GM18867 (cell line): ENCODE results near the gene PEX13.
A peak's percentile ranks its signal among the peaks of the same experiment; 100 is the strongest.

ENCODE experiments used
- ATAC-seq: cut with Tn5 transposase; IDR thresholded peaks from one replicate; pipeline ENCODE4 v1.9.1; 2021; ENCODE audit warnings: mild to moderate bottlenecking, moderate library complexity; ENCODE audit not compliant: unreplicated experiment

PEX13 gene

GRCh38 chr2:61059382-61059781, 41.9 kb downstream of the PEX13 start:
- no peak for ATAC-seq

GRCh38 chr2:61065714-61066709, 48.5 kb downstream of the PEX13 start, which contains the start of gene SANBR:
Gene SANBR, plus strand, starts transcription at chr2:61065871. Its CDS starts 4,480 bp downstream, at chr2:61070351.
- ATAC-seq: peak; percentile 96

- ATAC-seq: no peak
These were observed 56.6 kb downstream of the PEX13 start for GRCh38 chr2:61074100-61074499.

- ATAC-seq: no peak
These were observed 68.4 kb downstream of the PEX13 start for GRCh38 chr2:61085883-61086282.

GRCh38 chr2:61089797-61090196, 72.3 kb downstream of the PEX13 start:
- no peak for ATAC-seq

- ATAC-seq: no peak
These were observed 72.9 kb downstream of the PEX13 start for GRCh38 chr2:61090386-61090921.

GRCh38 chr2:61091485-61091884, 74.0 kb downstream of the PEX13 start:
- no peak for ATAC-seq

- no peak for ATAC-seq
These were observed 78.9 kb downstream of the PEX13 start for GRCh38 chr2:61096438-61096837.

- ATAC-seq: no peak
These were observed 83.3 kb downstream of the PEX13 start for GRCh38 chr2:61100801-61101200.
